Activated CD8-positive, alpha-beta T cell treated with anti-CD3 and anti-CD28 coated beads for 36 hours (primary cell): ENCODE results near the gene CEP85L. TPM values are rescaled to one million over a fixed set of nuclear protein-coding genes. Genes with fewer than 3 reads are reported as not detected.

ENCODE experiments used
- ATAC-seq: fragments of 200-7000 bp; cut with Tn5 transposase; one replicate; pipeline ENCODE4 v1.10.0; 2021; ENCODE audit warnings: mild to moderate bottlenecking, moderate library complexity
- CTCF ChIA-PET: fragments of 350-600 bp; sonication (Branson Sonifier 250); formaldehyde crosslinking; loops from one replicate; lab custom pipeline; 2021; ENCODE audit warnings: antibody characterized with exemption; lab: Charles Lee
- POLR2A ChIA-PET: fragments of 350-600 bp; sonication (Branson Sonifier 250); formaldehyde crosslinking; loops from one replicate; lab custom pipeline; 2021; ENCODE audit warnings: antibody characterized with exemption; lab: Charles Lee
- DNase-seq: peaks from one replicate; pipeline ENCODE4 v3.0.0-alpha.2; 2020
- H3K27ac Mint-ChIP-seq: one replicate; pipeline ENCODE4 v1.8.0; 2021; ENCODE audit warnings: mild to moderate bottlenecking, mixed read lengths
- H3K27me3 Mint-ChIP-seq: one replicate; pipeline ENCODE4 v1.8.0; 2021; ENCODE audit warnings: mixed read lengths
- H3K36me3 Mint-ChIP-seq: one replicate; pipeline ENCODE4 v1.8.0; 2021; ENCODE audit warnings: low read depth, mixed read lengths
- H3K4me1 Mint-ChIP-seq: one replicate; pipeline ENCODE4 v1.8.0; 2021; ENCODE audit warnings: low read depth, mixed read lengths
- H3K4me3 Mint-ChIP-seq: one replicate; pipeline ENCODE4 v1.8.0; 2021; ENCODE audit warnings: mild to moderate bottlenecking, moderate library complexity, mixed read lengths
- H3K9me3 Mint-ChIP-seq: one replicate; pipeline ENCODE4 v1.8.0; 2021; ENCODE audit warnings: mixed read lengths
- CTCF ChIP-seq: fragments of 200-600 bp; IDR thresholded peaks from one replicate; pipeline ENCODE4 v1.8.0; 2022; ENCODE audit warnings: antibody characterized with exemption, mild to moderate bottlenecking
- intact Hi-C: fragments of 100-400 bp; cut with micrococcal nuclease; formaldehyde crosslinking; loops from one replicate; pipeline ENCODE4 v1.10.0; 2022
- total RNA-seq, 2 experiments: library from RNA; stranded (reverse); gene quantifications; one replicate each; pipeline ENCODE4 v1.2.3, GENCODE V29; 2021

The CEP85L gene
- total RNA-seq, 2 experiments from 2014 or later = 39.6 to 40.3 TPM

GRCh38 chr6:118598324-118598723 is 53.1 kb downstream of the CEP85L start:
- no peak for DNase-seq
- POLR2A ChIA-PET = no interaction called here
- intact Hi-C loops = no loop called here
- Mint-ChIP-seq H3K27me3 (no peaks in the 10 kb centered on the region), H3K36me3 (peaks cover 57% of the 10 kb centered on the region), H3K4me3 (no peak overlapping the region), H3K27ac (peak overlapping the region; percentile 18), H3K4me1 (peaks cover 36% of the 10 kb centered on the region), H3K9me3 (peaks cover 11% of the 10 kb centered on the region)
- CTCF ChIA-PET = interaction anchor here (0.7 to 1.3 kb wide), 4 partner anchors 18 to 33 kb away, joined by 3 to 4 read pairs (median 4); no protein-coding TSS in a partner anchor
- no peak for ATAC-seq
- TF ChIP-seq CTCF = no peak

- intact Hi-C loops = no loop called here
- TF ChIP-seq CTCF = no peak
- peaks cover 41% of the 10 kb centered on the region for H3K4me1 Mint-ChIP-seq
- H3K9me3 Mint-ChIP-seq = peaks cover 11% of the 10 kb centered on the region
- ChIA-PET POLR2A (interaction anchor here (0.9 kb wide), 1 partner anchor 15 kb away, joined by 3 read pairs; no protein-coding TSS in a partner anchor), CTCF (interaction anchor here (0.7 to 1.3 kb wide), 5 partner anchors 17 to 74 kb away, joined by 3 to 4 read pairs (median 3); no protein-coding TSS in a partner anchor)
- peak overlapping the region; percentile 5 for H3K27ac Mint-ChIP-seq
- peaks cover 52% of the 10 kb centered on the region for H3K36me3 Mint-ChIP-seq
- H3K4me3 Mint-ChIP-seq = no peak overlapping the region
- DNase-seq (no peak), ATAC-seq (no peak)
- H3K27me3 Mint-ChIP-seq = no peaks in the 10 kb centered on the region
Measured at GRCh38 chr6:118597636-118598035, 53.8 kb downstream of the CEP85L start.

- peaks cover 45% of the 10 kb centered on the region for H3K4me1 Mint-ChIP-seq
- peak overlapping the region; percentile 78 for H3K27ac Mint-ChIP-seq
- H3K4me3 Mint-ChIP-seq = no peak overlapping the region
- no peak for TF ChIP-seq CTCF
- peaks cover 49% of the 10 kb centered on the region for H3K36me3 Mint-ChIP-seq
- ATAC-seq = peak; percentile 60
- H3K27me3 Mint-ChIP-seq = no peaks in the 10 kb centered on the region
- CTCF ChIA-PET = interaction anchor here (1.0 to 1.5 kb wide), 3 partner anchors 17 to 75 kb away, joined by 3 to 4 read pairs (median 3); no protein-coding TSS in a partner anchor
- intact Hi-C loops = no loop called here
- POLR2A ChIA-PET = interaction anchor here (0.9 kb wide), 1 partner anchor 14 kb away, joined by 3 read pairs; no protein-coding TSS in a partner anchor
- peaks cover 11% of the 10 kb centered on the region for H3K9me3 Mint-ChIP-seq
- peak; percentile 13 for DNase-seq
Measured at GRCh38 chr6:118596774-118597320, 54.5 kb downstream of the CEP85L start.

GRCh38 chr6:118594877-118595276 is 56.5 kb downstream of the CEP85L start:
- Mint-ChIP-seq H3K36me3 (peaks cover 57% of the 10 kb centered on the region), H3K4me1 (peaks cover 54% of the 10 kb centered on the region), H3K27ac (no peak overlapping the region), H3K9me3 (peaks cover 11% of the 10 kb centered on the region), H3K27me3 (no peaks in the 10 kb centered on the region), H3K4me3 (no peak overlapping the region)
- DNase-seq = no peak
- intact Hi-C loops = no loop called here
- POLR2A ChIA-PET = no interaction called here
- no peak for ATAC-seq
- CTCF ChIA-PET = interaction anchor here (1.6 kb wide), 1 partner anchor 14 kb away, joined by 5 read pairs; no protein-coding TSS in a partner anchor
- TF ChIP-seq CTCF = no peak

- ATAC-seq = no peak
- peaks cover 8% of the 10 kb centered on the region for H3K9me3 Mint-ChIP-seq
- no peaks in the 10 kb centered on the region for H3K27me3 Mint-ChIP-seq
- intact Hi-C loops = no loop called here
- peaks cover 44% of the 10 kb centered on the region for H3K4me1 Mint-ChIP-seq
- no peak for TF ChIP-seq CTCF
- H3K4me3 Mint-ChIP-seq = no peak overlapping the region
- POLR2A ChIA-PET = no interaction called here
- no peak for DNase-seq
- no peak overlapping the region for H3K27ac Mint-ChIP-seq
- H3K36me3 Mint-ChIP-seq = peaks cover 50% of the 10 kb centered on the region
- CTCF ChIA-PET = interaction anchor here (1.8 kb wide), 1 partner anchor 23 kb away, joined by 3 read pairs; no protein-coding TSS in a partner anchor
Measured at GRCh38 chr6:118591897-118592296, 59.5 kb downstream of the CEP85L start.
